Tibial nerve (tissue), 4 donors: ENCODE measurements around the gene CCDC50.

ENCODE experiments used
- CTCF ChIP-seq, 5 experiments: fragments of 200-600 bp in 3 of 5; fragments of 450-650 bp in 2 of 5; sonication (generic) in 3 of 5; IDR thresholded peaks; one replicate each; pipeline ENCODE4 v1.5.1; 2016 to 2019; ENCODE audit warnings: antibody characterized with exemption in 5 of 5, mild to moderate bottlenecking in 3 of 5, moderate library complexity in 2 of 5
- EP300 ChIP-seq, 2 donors: sonication (generic); formaldehyde crosslinking; IDR thresholded peaks; one replicate each; pipeline ENCODE4 v1.6.1; 2017; ENCODE audit warnings: antibody characterized with exemption in 2 of 2, mild to moderate bottlenecking in 1 of 2
- POLR2A ChIP-seq, 2 donors: fragments of 450-650 bp; IDR thresholded peaks; one replicate each; pipeline ENCODE4 v1.6.1; 2017; ENCODE audit warnings: antibody characterized with exemption in 2 of 2, mild to moderate bottlenecking in 2 of 2, moderate library complexity in 2 of 2

- TF ChIP-seq CTCF (IDR thresholded peaks at IDR 0.05) (no peak), POLR2A (IDR thresholded peaks at IDR 0.05) (no peak), EP300 (IDR thresholded peaks at IDR 0.05) (no peak)
These were observed 12.8 kb downstream of the CCDC50 start for GRCh38 chr3:191342006-191342405.
